BLaER1 (cell line): ENCODE measurements around the gene JAK1.

Source experiments
- H3K27ac ChIP-seq: shearing (Covaris generic); formaldehyde crosslinking; 2 replicates; pipeline ENCODE4 v1.8.1; 2022
- H3K27me3 ChIP-seq: shearing (Covaris generic); formaldehyde crosslinking; 2 replicates; pipeline ENCODE4 v1.8.1; 2022
- H3K36me3 ChIP-seq: shearing (Covaris generic); formaldehyde crosslinking; 2 replicates; pipeline ENCODE4 v1.8.1; 2022
- H3K4me1 ChIP-seq: shearing (Covaris generic); formaldehyde crosslinking; 2 replicates; pipeline ENCODE4 v1.8.1; 2022
- H3K4me2 ChIP-seq: shearing (Covaris generic); formaldehyde crosslinking; 2 replicates; pipeline ENCODE4 v1.8.1; 2022
- H3K4me3 ChIP-seq: shearing (Covaris generic); formaldehyde crosslinking; 2 replicates; pipeline ENCODE4 v1.8.1; 2022
- H3K9ac ChIP-seq: shearing (Covaris generic); formaldehyde crosslinking; 2 replicates; pipeline ENCODE4 v1.8.1; 2022
- H3K9me3 ChIP-seq: shearing (Covaris generic); formaldehyde crosslinking; 2 replicates; pipeline ENCODE4 v1.8.1; 2022
- H4K20me1 ChIP-seq: shearing (Covaris generic); formaldehyde crosslinking; 2 replicates; pipeline ENCODE4 v1.8.1; 2022
- Cebpa-rat ChIP-seq: shearing (Covaris generic); IDR thresholded peaks from 2 replicates; pipeline ENCODE4 v1.8.1; 2022

Gene JAK1

DNA sequence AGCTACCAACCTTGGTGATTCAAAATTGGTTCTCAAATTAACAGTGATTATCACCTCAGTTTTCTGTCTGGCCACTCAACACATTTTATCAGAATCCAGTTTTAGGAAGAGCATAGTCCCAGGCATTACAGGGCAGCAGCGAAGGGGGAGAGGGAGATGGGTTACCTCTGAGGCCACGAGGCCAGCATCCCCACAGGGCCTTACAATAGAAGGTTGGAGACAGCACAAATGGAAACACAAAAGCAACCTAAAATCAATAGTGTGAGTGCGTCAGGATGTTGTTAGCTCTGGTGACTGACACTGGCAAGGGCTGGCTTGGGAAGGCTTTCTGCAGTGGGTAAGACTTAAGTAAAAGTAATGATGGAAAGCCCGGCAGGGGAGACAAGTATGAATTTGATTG lies 79.5 kb downstream of the JAK1 start:
- no peak for TF ChIP-seq Cebpa-rat

DNA sequence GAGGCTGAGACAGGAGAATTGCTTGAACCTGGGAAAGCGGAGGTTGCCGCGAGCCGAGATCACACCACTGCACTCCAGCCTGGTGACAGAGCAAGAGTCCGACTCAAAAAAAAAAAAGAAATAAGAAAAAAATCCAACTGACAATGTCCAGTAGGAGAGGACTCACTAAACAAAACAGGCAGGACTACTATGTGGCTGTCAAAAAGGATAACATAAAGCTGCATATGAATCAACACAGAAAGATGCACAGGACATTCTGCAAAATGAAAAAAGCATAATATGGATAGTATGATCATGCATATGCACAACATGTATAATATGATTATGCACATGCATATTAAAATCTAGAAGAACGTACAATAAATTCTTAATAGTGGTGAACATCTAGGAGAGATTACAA lies 80.7 kb downstream of the JAK1 start:
- Histone ChIP-seq H3K9me3 (no peaks in the 10 kb centered on the region), H3K4me3 (no peak overlapping the region), H3K36me3 (peaks cover 47% of the 10 kb centered on the region), H4K20me1 (peaks cover 77% of the 10 kb centered on the region), H3K4me2 (no peak overlapping the region), H3K4me1 (peaks cover 10% of the 10 kb centered on the region), H3K9ac (no peak overlapping the region), H3K27me3 (no peaks in the 10 kb centered on the region), H3K27ac (no peak overlapping the region)
- no peak for TF ChIP-seq Cebpa-rat

More for the DNA sequence above, 79.5 kb downstream of the JAK1 start:
- H3K9ac ChIP-seq: no peak overlapping the region
- H4K20me1 ChIP-seq: peaks cover 89% of the 10 kb centered on the region
- no peaks in the 10 kb centered on the region for H3K27me3 ChIP-seq
- no peak overlapping the region for H3K4me2 ChIP-seq
- H3K9me3 ChIP-seq: no peaks in the 10 kb centered on the region
- no peak overlapping the region for H3K4me3 ChIP-seq
- peaks cover 20% of the 10 kb centered on the region for H3K4me1 ChIP-seq
- no peak overlapping the region for H3K27ac ChIP-seq
- peaks cover 36% of the 10 kb centered on the region for H3K36me3 ChIP-seq

DNA sequence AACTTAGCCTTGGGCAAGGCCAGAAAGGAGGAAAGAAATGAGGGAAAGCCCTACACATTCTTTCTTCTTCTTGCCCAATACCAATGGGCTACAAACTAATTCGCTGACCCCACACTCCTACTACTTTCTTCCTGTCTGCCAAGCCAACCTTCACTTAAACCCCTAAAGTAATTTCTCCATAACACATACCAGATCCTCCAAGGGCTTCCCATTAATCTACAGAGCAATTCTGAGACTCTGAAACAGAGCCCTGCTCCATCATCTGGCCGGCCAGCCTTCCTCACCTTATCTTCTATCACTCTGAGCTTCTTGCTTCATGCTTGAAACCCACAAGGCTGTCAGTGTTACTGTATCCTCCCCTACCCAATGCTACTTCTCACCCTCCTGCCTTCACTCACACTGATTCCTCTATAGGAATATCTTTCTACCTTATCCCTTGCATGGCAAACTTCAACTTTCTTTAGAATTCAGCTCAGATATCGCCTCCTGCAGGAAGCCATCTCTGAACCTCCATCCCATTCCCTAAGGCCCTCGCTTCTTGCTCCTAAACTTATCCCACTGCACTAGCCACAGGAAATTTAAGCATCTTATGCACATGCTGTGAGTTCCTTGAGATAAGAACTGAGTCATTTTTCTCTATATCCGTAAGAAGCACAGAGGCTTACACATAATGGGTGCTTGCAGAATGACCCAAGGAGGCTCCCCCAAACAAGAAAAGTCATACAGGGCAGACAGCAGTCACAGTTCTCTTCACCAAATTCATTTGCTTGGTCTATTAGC lies 81.9 kb downstream of the JAK1 start:
- Histone ChIP-seq H3K4me3 (no peak overlapping the region), H4K20me1 (peaks cover 65% of the 10 kb centered on the region), H3K9me3 (no peaks in the 10 kb centered on the region), H3K4me1 (peaks cover 10% of the 10 kb centered on the region), H3K9ac (no peak overlapping the region), H3K36me3 (peaks cover 58% of the 10 kb centered on the region), H3K27me3 (no peaks in the 10 kb centered on the region), H3K4me2 (no peak overlapping the region), H3K27ac (no peak overlapping the region)
- no peak for TF ChIP-seq Cebpa-rat

DNA sequence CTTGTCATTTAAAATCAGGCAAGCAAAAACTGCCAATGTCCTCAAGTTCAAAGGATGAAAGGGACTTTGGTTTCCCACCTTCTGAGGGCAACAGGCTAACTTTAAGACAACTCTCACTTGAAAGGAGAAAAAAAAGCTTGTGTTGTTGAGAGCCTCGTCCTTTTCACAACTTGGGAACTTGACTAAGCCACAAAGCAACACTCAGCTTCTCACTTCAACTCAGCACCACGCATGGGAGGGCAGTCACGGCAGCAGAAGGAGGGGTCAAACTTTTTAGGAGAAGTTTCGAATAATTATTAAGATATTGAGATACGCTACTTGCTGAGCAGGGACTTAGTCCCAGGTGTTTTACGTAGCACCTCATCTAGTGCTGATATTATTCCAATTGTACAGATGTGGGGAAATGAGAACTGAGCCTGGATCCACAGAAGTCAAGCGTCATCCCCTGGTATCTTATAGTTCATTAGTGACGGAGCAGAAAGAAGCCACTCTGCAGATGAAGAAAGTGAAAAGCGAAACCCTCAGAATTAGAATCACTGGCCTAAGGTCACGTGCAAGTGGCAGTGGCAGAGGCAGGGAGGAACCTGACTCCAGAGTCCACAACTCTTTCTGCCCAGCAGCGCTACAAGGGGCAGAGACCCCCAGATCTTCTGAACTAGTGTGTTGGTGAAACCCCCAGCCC lies 83.6 kb downstream of the JAK1 start:
- Histone ChIP-seq H3K4me2 (no peak overlapping the region), H3K27me3 (no peaks in the 10 kb centered on the region), H3K9ac (no peak overlapping the region), H4K20me1 (peaks cover 47% of the 10 kb centered on the region), H3K4me1 (peaks cover 3% of the 10 kb centered on the region), H3K4me3 (no peak overlapping the region), H3K9me3 (no peaks in the 10 kb centered on the region), H3K27ac (no peak overlapping the region), H3K36me3 (peaks cover 71% of the 10 kb centered on the region)
- no peak for TF ChIP-seq Cebpa-rat

DNA sequence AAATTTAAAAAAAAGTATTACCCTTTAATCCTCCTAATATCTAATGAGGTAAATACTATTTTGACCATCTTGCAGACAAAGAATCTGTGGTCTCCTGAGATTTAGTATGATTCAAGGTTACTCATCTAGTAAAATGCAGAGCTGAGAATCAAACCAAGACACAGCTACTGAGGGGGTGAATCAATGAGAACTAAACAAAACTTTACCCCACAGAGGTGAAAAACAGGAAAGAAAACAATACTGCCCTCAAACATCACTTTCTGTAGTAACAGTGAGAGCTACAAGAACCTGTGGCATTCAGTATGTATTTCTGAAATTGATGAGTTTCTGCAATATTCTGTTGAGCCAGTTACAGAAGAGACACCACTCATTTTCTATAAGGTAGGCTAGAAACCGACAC lies 85.1 kb downstream of the JAK1 start:
- H3K4me2 ChIP-seq: no peak overlapping the region
- no peaks in the 10 kb centered on the region for H3K27me3 ChIP-seq
- H3K9ac ChIP-seq: no peak overlapping the region
- H4K20me1 ChIP-seq: peaks cover 33% of the 10 kb centered on the region
- H3K4me3 ChIP-seq: no peak overlapping the region
- H3K36me3 ChIP-seq: peaks cover 85% of the 10 kb centered on the region
- TF ChIP-seq Cebpa-rat: no peak
- H3K9me3 ChIP-seq: no peaks in the 10 kb centered on the region
- no peak overlapping the region for H3K27ac ChIP-seq
- H3K4me1 ChIP-seq: no peaks in the 10 kb centered on the region

DNA sequence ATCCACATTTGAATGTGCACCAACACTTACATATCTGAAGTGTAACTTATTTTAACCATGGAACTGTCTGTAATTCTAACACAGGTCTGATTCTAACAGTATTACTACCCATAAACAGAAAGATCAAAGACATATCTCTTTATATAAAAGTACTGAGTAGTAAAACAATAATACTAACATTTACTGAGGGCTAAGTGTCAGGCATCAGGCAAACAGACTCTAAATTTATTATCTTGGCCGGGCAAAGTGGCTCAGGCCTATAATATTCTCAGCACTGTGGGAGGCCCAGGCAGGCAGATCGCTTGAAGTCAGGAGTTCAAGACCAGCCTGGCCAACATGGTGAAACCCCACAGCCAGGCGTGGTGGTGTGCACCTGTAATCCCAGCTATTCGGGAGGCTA lies 85.9 kb downstream of the JAK1 start:
- TF ChIP-seq Cebpa-rat: no peak
- Histone ChIP-seq H3K36me3 (peaks cover 90% of the 10 kb centered on the region), H3K27me3 (no peaks in the 10 kb centered on the region), H3K9me3 (no peaks in the 10 kb centered on the region), H3K27ac (no peak overlapping the region), H3K4me3 (no peak overlapping the region), H3K4me2 (no peak overlapping the region), H3K4me1 (no peaks in the 10 kb centered on the region), H3K9ac (no peak overlapping the region), H4K20me1 (peaks cover 25% of the 10 kb centered on the region)

DNA sequence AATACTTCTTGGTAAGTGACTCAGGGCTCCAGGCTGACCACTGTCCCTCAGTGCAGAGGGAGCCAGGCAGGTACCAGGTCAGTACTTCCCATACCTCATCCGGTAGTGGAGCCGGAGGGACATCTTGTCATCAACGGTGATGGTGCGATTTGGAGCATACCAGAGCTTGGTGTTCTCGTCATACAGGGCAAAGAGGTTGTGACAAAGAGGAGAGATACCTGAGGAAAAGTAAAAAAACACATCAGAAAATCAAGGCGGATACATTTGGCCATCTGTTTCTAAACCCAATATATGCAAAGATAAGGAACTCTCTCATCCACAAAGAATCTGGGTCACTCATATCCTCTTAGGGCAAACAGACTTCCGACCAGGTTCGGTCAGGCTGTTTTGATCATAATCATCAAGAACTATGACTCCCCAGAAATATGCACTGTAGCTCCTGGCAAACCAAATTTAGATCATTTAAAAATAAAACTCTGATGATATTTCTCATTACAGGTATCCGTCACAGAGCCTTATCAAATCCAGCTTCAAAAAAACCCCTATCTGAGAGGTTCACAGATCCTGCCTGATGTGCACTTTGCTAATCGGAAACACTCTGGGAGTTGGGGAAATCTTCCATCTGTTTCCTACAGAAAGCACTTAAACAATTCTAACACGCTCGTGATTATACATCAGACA lies 87.3 kb downstream of the JAK1 start:
- Histone ChIP-seq H4K20me1 (peaks cover 17% of the 10 kb centered on the region), H3K4me1 (no peaks in the 10 kb centered on the region), H3K9me3 (no peaks in the 10 kb centered on the region), H3K4me2 (no peak overlapping the region), H3K27ac (no peak overlapping the region), H3K9ac (no peak overlapping the region), H3K4me3 (no peak overlapping the region), H3K27me3 (no peaks in the 10 kb centered on the region), H3K36me3 (peaks cover 90% of the 10 kb centered on the region)
- no peak for TF ChIP-seq Cebpa-rat

DNA sequence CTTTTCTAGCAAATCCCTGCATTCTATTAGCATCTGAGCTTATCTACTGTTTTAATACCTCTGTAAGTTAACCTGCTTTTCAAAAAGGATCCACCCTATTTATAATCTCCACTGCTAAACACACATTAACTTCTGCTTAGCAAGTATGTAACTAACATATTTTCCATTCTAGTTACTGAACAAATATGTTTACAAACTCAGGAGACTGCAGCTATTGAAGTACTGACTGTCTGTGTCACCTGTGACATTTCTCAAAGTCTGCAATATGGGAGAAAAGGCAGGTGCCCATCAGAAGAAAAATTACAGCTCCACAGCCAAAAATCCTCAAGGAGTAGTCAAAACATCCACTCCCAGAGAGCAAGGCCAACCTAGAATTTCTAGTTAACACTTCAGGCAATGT lies 88.3 kb downstream of the JAK1 start:
- H3K36me3 ChIP-seq: peaks cover 91% of the 10 kb centered on the region

DNA sequence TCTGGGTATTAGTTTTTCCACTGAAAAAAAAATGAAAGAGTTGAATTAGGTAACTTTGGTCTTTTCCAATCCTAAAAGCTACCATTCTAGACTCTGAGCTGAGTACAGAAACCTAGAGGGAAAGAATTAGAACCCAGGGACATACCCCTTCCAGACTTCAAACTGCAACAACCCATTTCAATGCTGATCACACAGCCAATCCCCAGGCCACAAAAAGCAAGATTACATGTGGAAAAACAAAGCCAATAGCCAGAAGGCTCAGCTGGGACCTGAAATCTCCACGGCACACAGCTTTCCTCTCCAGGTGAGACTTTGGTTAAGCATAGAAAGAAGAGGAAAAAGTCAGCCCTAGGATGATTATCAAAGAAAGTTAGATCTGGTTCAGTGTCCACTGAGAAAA lies 88.8 kb downstream of the JAK1 start:
- no peak overlapping the region for H3K4me3 ChIP-seq
- H3K9me3 ChIP-seq: no peaks in the 10 kb centered on the region
- H3K9ac ChIP-seq: no peak overlapping the region
- H3K4me1 ChIP-seq: no peaks in the 10 kb centered on the region
- no peak overlapping the region for H3K27ac ChIP-seq
- no peak for TF ChIP-seq Cebpa-rat
- no peak overlapping the region for H3K4me2 ChIP-seq
- H3K27me3 ChIP-seq: no peaks in the 10 kb centered on the region
- peaks cover 91% of the 10 kb centered on the region for H3K36me3 ChIP-seq
- peaks cover 2% of the 10 kb centered on the region; the same call in 1 of the 2 replicates for H4K20me1 ChIP-seq

More for the DNA sequence above, 88.3 kb downstream of the JAK1 start:
- TF ChIP-seq Cebpa-rat: no peak
- Histone ChIP-seq H3K4me1 (no peaks in the 10 kb centered on the region), H3K9me3 (no peaks in the 10 kb centered on the region), H4K20me1 (peaks cover 7% of the 10 kb centered on the region; the same call in 1 of the 2 replicates), H3K27ac (no peak overlapping the region), H3K4me2 (no peak overlapping the region), H3K4me3 (no peak overlapping the region), H3K27me3 (no peaks in the 10 kb centered on the region), H3K9ac (no peak overlapping the region)

DNA sequence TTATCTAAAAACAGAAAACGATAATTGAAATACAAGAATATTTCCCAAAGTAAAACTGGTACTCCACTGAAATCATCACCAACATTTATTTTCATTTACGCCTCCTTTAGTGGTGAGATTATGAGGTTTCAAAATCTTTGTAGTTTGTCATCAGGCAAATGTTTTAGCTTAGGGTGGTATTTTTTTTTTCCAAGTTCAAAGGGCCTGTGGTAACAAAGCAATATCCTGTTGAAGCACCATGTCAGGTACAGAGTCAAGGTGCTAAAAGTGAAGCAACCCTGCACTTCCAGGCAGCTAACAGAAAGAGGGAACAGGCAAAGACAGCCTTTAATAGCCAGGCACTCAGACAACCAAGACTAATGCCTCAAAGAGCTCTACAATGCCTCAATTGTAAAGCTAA lies 89.2 kb downstream of the JAK1 start:
- Histone ChIP-seq H3K9me3 (no peaks in the 10 kb centered on the region), H3K27ac (no peak overlapping the region), H3K9ac (no peak overlapping the region), H4K20me1 (no peaks in the 10 kb centered on the region; the same call in 1 of the 2 replicates), H3K36me3 (peaks cover 93% of the 10 kb centered on the region), H3K4me1 (no peaks in the 10 kb centered on the region), H3K4me3 (no peak overlapping the region), H3K27me3 (no peaks in the 10 kb centered on the region), H3K4me2 (no peak overlapping the region)
- no peak for TF ChIP-seq Cebpa-rat
